T47D (cell line): ENCODE data around the gene PTGES3.
"Not testable (repeated sequence)": the region's sequence is repeated elsewhere in the genome, so short reads cannot be mapped to it uniquely, and the experiment has no call there.

Experiments used
- DNase-seq, 2 experiments: peaks; one replicate each; pipeline versions ENCODE4 v3.0.0 to v3.0.0-alpha.2; 2011 to 2012; ENCODE audit warnings: low read depth in 1 of 2, low spot score in 1 of 2
- JUND ChIP-seq: IDR thresholded peaks from 2 replicates; pipeline ENCODE4 v1.6.1; 2012; ENCODE audit warnings: low read depth
- in situ Hi-C: cut with HindIII; loops from 2 replicates; pipeline ENCODE4 v1.10.0; 2016; ENCODE audit warnings: low sequenced_read_pairs, low pct_unique_long_range_greater_than_20kb

Gene PTGES3, protein sequence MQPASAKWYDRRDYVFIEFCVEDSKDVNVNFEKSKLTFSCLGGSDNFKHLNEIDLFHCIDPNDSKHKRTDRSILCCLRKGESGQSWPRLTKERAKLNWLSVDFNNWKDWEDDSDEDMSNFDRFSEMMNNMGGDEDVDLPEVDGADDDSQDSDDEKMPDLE

DNA sequence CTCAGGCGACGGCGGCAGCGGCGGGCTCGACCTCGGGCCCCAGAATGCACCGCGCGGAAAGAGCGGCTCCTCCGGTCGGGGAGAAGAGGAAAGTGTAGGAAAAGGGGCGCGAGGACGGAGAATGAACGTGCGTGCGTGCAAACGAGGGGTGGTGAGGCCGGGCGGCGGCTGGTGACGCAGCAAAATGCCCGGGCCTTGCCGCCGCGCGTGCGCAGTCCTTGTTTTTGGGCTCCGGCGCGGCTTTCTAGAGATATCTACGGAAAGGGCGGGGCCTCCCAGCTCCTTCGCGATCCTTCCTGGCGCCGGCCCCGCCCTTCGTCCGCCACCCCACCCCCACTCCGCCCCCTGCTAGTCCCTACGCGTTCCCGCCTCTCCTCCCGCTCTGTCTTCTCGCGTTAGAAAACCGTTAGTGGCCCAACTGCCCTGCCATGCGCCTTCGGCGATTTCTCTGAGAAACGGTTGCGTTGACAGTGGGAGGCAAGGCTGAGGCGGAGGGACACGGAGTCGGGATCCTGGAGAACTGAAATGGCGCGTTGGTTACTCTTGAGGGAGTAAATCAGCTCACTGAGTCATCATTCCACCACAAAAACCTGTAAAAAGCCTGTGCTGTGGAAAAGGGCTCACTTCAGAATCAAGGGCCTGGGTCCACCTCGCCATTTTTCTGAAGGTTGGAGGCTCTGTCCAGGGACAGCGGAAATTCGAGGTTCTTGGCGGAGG is at the start of gene PTGES3:
PTGES3 (minus strand) TSS at position 156 of the 717 bp plus-strand sequence. CDS start 285 bp downstream, outside the sequence.
- in situ Hi-C loops, result no loop called here
- DNase-seq, result peak; percentile 90 to 100
- no peak for TF ChIP-seq JUND

DNA sequence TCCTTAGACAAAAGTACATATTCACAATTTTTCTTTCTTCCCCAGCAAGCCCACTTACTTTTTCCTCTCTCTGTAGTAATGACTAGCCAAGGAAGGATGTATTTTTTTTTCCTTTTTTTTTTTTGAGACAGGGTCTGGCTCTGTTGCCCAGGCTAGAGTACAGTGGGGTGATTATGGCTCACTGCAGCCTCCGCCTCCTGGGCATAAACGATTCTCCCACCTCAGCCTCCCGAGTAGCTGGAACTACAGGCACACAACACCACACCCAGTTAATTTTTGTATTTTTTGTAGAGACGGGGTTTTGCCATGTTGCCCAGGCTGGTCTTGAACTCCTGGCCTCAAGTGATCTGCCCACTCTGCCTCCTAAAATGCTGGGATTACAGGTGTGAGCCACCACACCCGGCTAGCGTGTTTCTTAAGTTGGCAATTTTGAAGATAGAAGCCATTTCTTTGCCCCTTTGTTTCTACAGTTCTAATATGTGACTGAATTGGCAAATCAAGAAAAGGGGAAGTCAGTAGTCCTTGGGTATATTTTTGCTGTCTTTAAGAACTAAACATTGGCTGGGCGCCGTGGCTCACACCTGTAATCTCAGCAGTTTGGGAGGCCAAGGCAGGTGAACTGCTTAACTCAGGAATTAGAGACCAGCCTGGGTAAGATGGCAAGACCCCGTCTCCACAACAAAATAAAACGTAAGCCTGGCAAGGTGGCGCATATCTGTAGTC is 40.2 kb upstream of the PTGES3 start:
- no peak for TF ChIP-seq JUND
- DNase-seq, result no peak
- in situ Hi-C loops, result no loop called here

DNA sequence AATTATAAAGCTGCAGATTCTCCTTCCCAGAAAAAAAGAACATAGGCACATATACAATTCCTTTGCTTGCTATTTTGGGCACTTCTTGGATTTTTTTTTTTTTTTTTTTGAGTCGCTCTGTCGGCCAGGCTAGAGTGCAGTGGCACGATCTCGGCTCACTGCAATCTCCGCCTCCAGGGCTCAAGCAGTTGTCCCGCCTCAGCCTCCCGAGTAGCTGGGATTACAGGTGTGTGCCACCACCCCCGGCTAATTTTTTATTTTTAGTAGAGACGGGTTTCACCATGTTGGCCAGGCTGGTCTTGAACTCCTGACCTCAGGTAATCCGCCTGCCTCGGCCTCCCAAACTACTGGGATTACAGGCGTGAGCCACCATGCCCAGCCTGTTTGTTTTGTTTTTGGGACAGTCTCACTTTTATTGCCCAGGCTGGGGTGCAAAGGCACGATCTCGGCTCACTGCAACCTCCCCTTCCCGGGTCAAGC is 38.2 kb upstream of the PTGES3 start:
- in situ Hi-C loops, DNase-seq: not testable (repeated sequence)

DNA sequence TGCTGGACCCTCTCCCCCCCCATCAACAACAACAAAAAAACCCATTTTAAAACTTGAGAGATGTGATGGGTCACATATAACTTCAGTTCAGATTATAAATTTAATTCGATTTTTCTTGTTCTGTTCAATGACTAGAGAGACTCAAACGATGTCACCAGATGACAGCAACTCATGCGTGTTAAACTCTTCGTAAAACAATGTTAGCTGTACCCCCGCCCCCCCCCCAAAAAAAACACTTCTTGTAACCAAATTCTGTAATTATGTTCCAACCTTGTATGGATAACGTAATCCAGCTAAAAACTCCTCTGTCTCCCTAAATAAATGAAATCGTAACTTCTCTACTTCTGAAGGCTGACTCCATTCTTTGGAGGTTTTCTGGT is 37.6 kb upstream of the PTGES3 start:
- in situ Hi-C loops, result no loop called here
- no peak for TF ChIP-seq JUND
- DNase-seq, result no peak

DNA sequence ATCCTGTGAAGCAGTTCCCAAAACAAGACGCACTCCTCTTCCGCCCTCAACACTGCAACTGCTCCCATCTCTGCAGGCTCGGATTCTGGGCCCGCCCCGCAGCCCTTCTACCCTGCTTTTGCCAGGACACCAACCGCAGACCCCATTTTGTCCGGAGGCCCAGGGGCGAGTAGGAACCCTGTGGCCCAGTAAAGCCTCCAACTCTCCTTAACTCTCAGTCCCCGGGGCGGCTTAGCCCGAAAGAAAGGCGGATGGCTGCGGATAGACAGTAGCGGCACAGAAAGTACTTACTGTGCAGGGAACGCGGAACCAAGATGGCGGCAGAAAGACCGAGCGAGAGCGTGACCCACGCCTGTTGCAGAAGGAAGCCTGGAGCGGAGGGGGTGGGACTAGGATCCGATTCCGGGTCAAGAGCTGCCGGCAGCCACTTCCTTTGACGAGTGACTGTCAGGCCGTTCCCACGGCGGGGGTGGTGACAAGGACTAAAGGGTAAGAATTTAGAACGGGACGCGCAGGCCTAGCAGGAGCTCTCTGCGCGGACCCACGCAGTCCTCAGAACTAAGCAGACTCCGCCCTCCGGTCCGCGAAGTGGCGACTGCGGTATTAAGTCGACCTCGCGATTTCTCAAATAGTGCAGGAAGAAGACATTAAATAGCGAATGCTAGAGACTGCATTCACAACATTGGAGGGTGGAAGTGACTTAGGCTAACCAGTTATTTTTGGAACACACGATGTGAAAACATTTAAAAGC is 37.1 kb upstream of the PTGES3 start, which contains the start of gene NACA:
NACA (minus strand) TSS at position 328 of the 751 bp plus-strand sequence. CDS start 778 bp downstream, outside the sequence.
- peak; percentile 92 to 99 for DNase-seq
- TF ChIP-seq JUND, result 0 out of 2 replicates have a peak, but pooled peaks have one; percentile 31
- in situ Hi-C loops, result no loop called here

GRCh38 chr12:56724701-56724971 is 36.6 kb upstream of the PTGES3 start:
- no peak for TF ChIP-seq JUND
- in situ Hi-C loops, result no loop called here
- no peak for DNase-seq

- TF ChIP-seq JUND, result no peak
- DNase-seq, result peak in 1 of 2 experiments; percentile 64
- in situ Hi-C loops, result no loop called here
Observed at GRCh38 chr12:56723889-56724700, 36.0 kb upstream of the PTGES3 start.

- in situ Hi-C loops, result no loop called here
- no peak for DNase-seq
- TF ChIP-seq JUND, result no peak
Observed at GRCh38 chr12:56723352-56723751, 35.3 kb upstream of the PTGES3 start.

- TF ChIP-seq JUND, result no peak
- peak in 1 of 2 experiments; percentile 72 for DNase-seq
- in situ Hi-C loops, result no loop called here
Observed at GRCh38 chr12:56722832-56723231, 34.7 kb upstream of the PTGES3 start.

DNA sequence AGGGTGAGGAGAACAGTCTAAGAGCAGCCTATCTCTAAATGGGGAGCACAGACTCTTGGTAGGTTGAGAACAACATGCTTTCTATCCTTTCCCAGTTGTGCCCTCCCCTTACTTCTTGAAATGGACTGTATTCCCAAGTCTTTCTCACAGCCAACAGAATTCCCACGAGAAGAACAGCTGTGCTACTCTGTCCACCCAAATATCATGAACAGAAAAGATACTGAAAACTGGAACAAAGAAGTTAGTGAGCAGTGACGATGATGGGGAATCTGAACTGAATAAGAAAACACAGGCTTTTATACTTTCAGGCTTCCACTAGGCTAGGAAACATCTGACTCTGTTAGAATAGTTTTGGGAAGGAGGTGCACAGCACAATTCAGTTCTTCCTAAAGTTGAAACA is 33.6 kb upstream of the PTGES3 start:
- no peak for DNase-seq
- TF ChIP-seq JUND, result peak; percentile 3; the same call in 1 of the 2 replicates
- in situ Hi-C loops, result no loop called here

- in situ Hi-C loops, result no loop called here
- TF ChIP-seq JUND, result no peak
- no peak for DNase-seq
Observed at GRCh38 chr12:56721216-56721615, 33.1 kb upstream of the PTGES3 start.

GRCh38 chr12:56720731-56721151 is 32.7 kb upstream of the PTGES3 start:
- in situ Hi-C loops, result no loop called here
- no peak for DNase-seq
- no peak for TF ChIP-seq JUND
